HFFc6 (cell line): Measurements from ENCODE around the gene NPFF. TPM values are rescaled to one million over a fixed set of nuclear protein-coding genes. Genes with fewer than 3 reads are reported as not detected.
"Not testable (repeated sequence)": the region's sequence is repeated elsewhere in the genome, so short reads cannot be mapped to it uniquely, and the experiment has no call there.

Experiments used
- DNase-seq: peaks from one replicate; pipeline ENCODE4 v3.0.0-alpha.2; 2018
- H3K27ac Mint-ChIP-seq: 2 replicates; pipeline ENCODE4 v1.8.0; 2020; ENCODE audit warnings: mild to moderate bottlenecking, mixed read lengths
- H3K27me3 Mint-ChIP-seq: 2 replicates; pipeline ENCODE4 v1.8.0; 2021; ENCODE audit warnings: mild to moderate bottlenecking, moderate library complexity, mixed read lengths; ENCODE audit not compliant: insufficient read depth
- H3K36me3 Mint-ChIP-seq: 2 replicates; pipeline ENCODE4 v1.8.0; 2021; ENCODE audit warnings: low read depth, mixed read lengths
- H3K4me1 Mint-ChIP-seq: 2 replicates; pipeline ENCODE4 v1.8.0; 2020; ENCODE audit warnings: low read depth, mixed read lengths
- H3K4me3 Mint-ChIP-seq: 2 replicates; pipeline ENCODE4 v1.8.0; 2020; ENCODE audit warnings: mild to moderate bottlenecking, moderate library complexity, mixed read lengths
- H3K9me3 Mint-ChIP-seq: 2 replicates; pipeline ENCODE4 v1.8.0; 2020; ENCODE audit warnings: mild to moderate bottlenecking, mixed read lengths
- long read RNA-seq: library from polyadenylated mRNA; unstranded; transcript quantifications from one replicate; pipeline ENCODE4 v2.0.0, GENCODE V29; 2019
- total RNA-seq, 6 experiments: library from RNA; stranded (reverse); fragmentation: NEBNext Ultra II Directional; extraction: Animal tissue kit (Norgen Biotek cat#: 25700); gene quantifications; 2 replicates in 1 of 6; 3 replicates in 5 of 6; pipeline ENCODE4 v1.2.3, GENCODE V29; 2021
- TF ChIP-seq, protein P1 (sequence below): fragments of 200-600 bp; sonication (generic); IDR thresholded peaks from 2 replicates; pipeline ENCODE4 v1.5.0; 2021; ENCODE audit warnings: antibody characterized with exemption, mild to moderate bottlenecking

NPFF gene, protein sequence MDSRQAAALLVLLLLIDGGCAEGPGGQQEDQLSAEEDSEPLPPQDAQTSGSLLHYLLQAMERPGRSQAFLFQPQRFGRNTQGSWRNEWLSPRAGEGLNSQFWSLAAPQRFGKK
- not detected for total RNA-seq
- long read RNA-seq, result 0 reads

DNA sequence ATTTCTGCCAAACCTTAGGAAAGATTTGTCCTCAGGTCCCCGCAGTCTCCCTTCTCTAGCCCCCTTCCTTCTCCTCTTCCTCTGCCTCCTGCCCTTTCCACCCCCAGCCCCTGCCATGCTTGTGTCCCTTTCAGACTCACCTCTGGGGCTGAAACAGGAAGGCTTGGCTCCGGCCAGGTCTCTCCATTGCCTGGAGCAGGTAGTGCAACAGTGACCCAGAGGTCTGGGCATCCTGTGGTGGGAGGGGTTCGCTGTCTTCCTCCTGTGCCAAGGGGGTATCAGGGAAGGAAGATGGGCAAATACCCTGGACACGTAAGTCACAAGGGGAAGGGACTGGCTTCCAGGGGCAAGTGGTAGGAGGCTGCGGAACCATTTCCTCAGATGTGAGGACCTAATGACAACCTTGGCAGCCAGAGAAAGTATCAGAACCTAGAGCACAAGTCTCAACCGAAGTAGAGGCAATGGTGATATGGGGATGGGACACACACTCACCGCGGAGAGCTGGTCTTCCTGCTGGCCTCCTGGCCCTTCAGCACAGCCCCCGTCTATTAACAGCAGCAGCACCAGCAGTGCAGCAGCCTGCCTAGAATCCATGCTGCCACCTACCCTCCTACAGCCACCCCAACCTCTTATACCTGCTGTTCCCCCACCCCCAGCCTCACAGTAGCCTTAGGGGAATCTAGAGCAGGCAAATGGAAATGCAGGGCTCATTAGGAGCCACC lies at the start of gene NPFF:
NPFF (minus strand) TSS at position 604 of the 722 bp plus-strand sequence; CDS start at position 594, 10 bp downstream.
- Mint-ChIP-seq H3K9me3 (no peaks in the 10 kb centered on the region), H3K4me1 (peaks cover 33% of the 10 kb centered on the region), H3K27ac (peak within 1 kb of the TSS; percentile 79), H3K4me3 (no peak within 1 kb of the TSS), H3K27me3 (peaks cover 5% of the 10 kb centered on the region; the same call in 1 of the 2 replicates), H3K36me3 (peaks cover 15% of the 10 kb centered on the region)
- TF ChIP-seq, protein P1, sequence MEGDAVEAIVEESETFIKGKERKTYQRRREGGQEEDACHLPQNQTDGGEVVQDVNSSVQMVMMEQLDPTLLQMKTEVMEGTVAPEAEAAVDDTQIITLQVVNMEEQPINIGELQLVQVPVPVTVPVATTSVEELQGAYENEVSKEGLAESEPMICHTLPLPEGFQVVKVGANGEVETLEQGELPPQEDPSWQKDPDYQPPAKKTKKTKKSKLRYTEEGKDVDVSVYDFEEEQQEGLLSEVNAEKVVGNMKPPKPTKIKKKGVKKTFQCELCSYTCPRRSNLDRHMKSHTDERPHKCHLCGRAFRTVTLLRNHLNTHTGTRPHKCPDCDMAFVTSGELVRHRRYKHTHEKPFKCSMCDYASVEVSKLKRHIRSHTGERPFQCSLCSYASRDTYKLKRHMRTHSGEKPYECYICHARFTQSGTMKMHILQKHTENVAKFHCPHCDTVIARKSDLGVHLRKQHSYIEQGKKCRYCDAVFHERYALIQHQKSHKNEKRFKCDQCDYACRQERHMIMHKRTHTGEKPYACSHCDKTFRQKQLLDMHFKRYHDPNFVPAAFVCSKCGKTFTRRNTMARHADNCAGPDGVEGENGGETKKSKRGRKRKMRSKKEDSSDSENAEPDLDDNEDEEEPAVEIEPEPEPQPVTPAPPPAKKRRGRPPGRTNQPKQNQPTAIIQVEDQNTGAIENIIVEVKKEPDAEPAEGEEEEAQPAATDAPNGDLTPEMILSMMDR, result no peak
- DNase-seq, result no peak

GRCh38 chr12:53552361-53553327 lies 45.4 kb upstream of the NPFF start:
- no peak overlapping the region for H3K4me3 Mint-ChIP-seq
- H3K27me3 Mint-ChIP-seq, result no peaks in the 10 kb centered on the region; the same call in 1 of the 2 replicates
- H3K4me1 Mint-ChIP-seq, result peaks cover 11% of the 10 kb centered on the region
- H3K27ac Mint-ChIP-seq, result no peak overlapping the region
- peaks cover 17% of the 10 kb centered on the region for H3K36me3 Mint-ChIP-seq
- no peak for DNase-seq
- H3K9me3 Mint-ChIP-seq, result no peaks in the 10 kb centered on the region
- TF ChIP-seq, protein P1, result no peak

GRCh38 chr12:53551889-53552291 lies 44.6 kb upstream of the NPFF start:
- Mint-ChIP-seq H3K27me3 (no peaks in the 10 kb centered on the region; the same call in 1 of the 2 replicates), H3K4me3 (no peak overlapping the region), H3K9me3 (no peaks in the 10 kb centered on the region), H3K36me3 (peaks cover 17% of the 10 kb centered on the region), H3K27ac (no peak overlapping the region), H3K4me1 (peaks cover 7% of the 10 kb centered on the region; the same call in 1 of the 2 replicates)
- TF ChIP-seq, protein P1, result no peak; the same call in 1 of the 2 replicates
- DNase-seq, result no peak

GRCh38 chr12:53550595-53550994 lies 43.3 kb upstream of the NPFF start:
- H3K4me3 Mint-ChIP-seq, result no peak overlapping the region
- H3K27ac Mint-ChIP-seq, result no peak overlapping the region
- H3K9me3 Mint-ChIP-seq, result no peaks in the 10 kb centered on the region
- H3K4me1 Mint-ChIP-seq, result peaks cover 7% of the 10 kb centered on the region; the same call in 1 of the 2 replicates
- DNase-seq, result peak; percentile 42
- no peaks in the 10 kb centered on the region; the same call in 1 of the 2 replicates for H3K27me3 Mint-ChIP-seq
- TF ChIP-seq, protein P1, result no peak
- peaks cover 17% of the 10 kb centered on the region for H3K36me3 Mint-ChIP-seq

DNA sequence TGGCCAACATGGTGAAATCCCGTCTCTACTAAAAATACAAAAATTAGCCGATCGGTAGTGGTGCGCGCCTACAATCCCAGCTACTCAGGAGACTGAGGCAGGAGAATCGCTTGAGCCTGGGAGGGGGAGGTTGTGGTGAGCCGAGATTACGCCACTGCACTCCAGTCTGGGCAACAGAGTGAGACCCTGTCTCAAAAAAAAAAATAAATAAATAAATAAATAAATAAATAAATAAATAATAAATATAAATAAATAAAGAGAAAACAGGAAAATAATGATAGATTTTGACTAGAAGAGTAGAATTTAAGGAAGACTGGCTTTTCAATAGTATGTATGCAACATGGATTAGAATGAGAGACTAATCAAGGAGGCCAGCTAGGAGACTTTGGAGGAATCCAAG lies 42.8 kb upstream of the NPFF start:
- not testable (repeated sequence) for H3K4me3 Mint-ChIP-seq, DNase-seq, H3K4me1 Mint-ChIP-seq, H3K9me3 Mint-ChIP-seq, H3K27ac Mint-ChIP-seq, H3K27me3 Mint-ChIP-seq
- H3K36me3 Mint-ChIP-seq, result peaks cover 17% of the 10 kb centered on the region

DNA sequence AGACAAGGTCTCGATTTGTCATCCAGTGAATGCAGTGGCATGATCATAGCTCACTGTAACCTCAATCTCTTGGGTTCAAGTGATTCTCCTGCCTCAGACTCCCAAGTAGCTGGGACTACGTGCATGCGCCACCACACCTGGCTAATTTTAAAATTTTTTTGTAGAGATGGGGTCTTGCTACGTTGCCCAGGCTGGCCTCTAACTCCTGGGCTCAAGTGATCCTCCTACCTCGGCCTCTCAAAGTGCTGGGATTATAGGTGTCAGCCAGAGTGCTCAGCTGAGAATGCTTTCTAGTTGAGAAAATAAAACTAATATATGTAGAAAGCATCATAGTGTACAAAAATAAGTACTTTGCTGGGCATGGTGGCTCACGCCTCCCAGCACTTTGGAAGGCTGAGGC lies 41.1 kb upstream of the NPFF start:
- H3K27ac Mint-ChIP-seq, DNase-seq, H3K27me3 Mint-ChIP-seq, H3K9me3 Mint-ChIP-seq, H3K4me3 Mint-ChIP-seq: not testable (repeated sequence)
- peaks cover 17% of the 10 kb centered on the region for H3K36me3 Mint-ChIP-seq
- H3K4me1 Mint-ChIP-seq, result peaks cover 16% of the 10 kb centered on the region
